HEK293 (cell line): Measurements from ENCODE around the gene RARRES2.

Experiments used
- BCL11A ChIP-seq: fragments of 450-650 bp; formaldehyde crosslinking; IDR thresholded peaks from 2 replicates; pipeline ENCODE4 v1.5.1; 2016; ENCODE audit warnings: low read depth, missing biosample characterization, missing genetic modification characterization
- MYNN ChIP-seq: fragments of 450-650 bp; formaldehyde crosslinking; IDR thresholded peaks from 2 replicates; pipeline ENCODE4 v1.5.1; 2016; ENCODE audit warnings: missing biosample characterization, missing genetic modification characterization, borderline replicate concordance
- YY1 ChIP-seq: fragments of 450-650 bp; formaldehyde crosslinking; IDR thresholded peaks from 2 replicates; pipeline ENCODE4 v1.5.1; 2018; ENCODE audit warnings: missing biosample characterization, missing genetic modification characterization
- ZNF175 ChIP-seq: fragments of 450-650 bp; formaldehyde crosslinking; IDR thresholded peaks from 2 replicates; pipeline ENCODE4 v1.5.1; 2016; ENCODE audit warnings: missing biosample characterization, missing genetic modification characterization
- ZNF624 ChIP-seq: fragments of 450-650 bp; formaldehyde crosslinking; IDR thresholded peaks from 2 replicates; pipeline ENCODE4 v1.5.1; 2017; ENCODE audit warnings: missing biosample characterization, missing genetic modification characterization
- TF ChIP-seq, protein P1 (sequence below): fragments of 450-650 bp; formaldehyde crosslinking; IDR thresholded peaks from 2 replicates; pipeline ENCODE4 v1.5.1; 2016; ENCODE audit warnings: missing biosample characterization, missing genetic modification characterization

DNA sequence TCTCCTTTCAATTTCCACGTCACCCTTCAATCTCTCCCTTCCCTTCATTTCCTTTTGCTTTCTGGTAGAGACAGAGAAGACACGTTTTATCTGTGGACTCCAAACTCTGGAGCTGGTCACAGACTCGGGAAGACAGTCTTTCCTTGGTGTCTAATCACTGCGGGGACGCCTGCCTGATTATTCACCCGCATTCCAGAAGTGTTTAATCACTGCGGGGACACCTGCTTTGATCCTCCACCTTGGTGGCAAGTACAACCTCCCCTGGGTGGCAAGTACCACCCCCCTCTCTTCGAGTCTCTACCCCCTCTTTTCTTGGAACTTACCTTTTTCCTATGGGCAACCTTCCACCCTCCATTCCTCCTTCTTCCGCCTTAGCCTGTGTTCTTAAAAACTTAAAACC lies 33.5 kb downstream of the RARRES2 start:
- no peak for TF ChIP-seq ZNF175 (tag by site-specific recombination)
- TF ChIP-seq BCL11A: no peak
- TF ChIP-seq YY1 (tag by site-specific recombination): no peak
- TF ChIP-seq ZNF624 (tag by site-specific recombination): no peak
- TF ChIP-seq, protein P1, sequence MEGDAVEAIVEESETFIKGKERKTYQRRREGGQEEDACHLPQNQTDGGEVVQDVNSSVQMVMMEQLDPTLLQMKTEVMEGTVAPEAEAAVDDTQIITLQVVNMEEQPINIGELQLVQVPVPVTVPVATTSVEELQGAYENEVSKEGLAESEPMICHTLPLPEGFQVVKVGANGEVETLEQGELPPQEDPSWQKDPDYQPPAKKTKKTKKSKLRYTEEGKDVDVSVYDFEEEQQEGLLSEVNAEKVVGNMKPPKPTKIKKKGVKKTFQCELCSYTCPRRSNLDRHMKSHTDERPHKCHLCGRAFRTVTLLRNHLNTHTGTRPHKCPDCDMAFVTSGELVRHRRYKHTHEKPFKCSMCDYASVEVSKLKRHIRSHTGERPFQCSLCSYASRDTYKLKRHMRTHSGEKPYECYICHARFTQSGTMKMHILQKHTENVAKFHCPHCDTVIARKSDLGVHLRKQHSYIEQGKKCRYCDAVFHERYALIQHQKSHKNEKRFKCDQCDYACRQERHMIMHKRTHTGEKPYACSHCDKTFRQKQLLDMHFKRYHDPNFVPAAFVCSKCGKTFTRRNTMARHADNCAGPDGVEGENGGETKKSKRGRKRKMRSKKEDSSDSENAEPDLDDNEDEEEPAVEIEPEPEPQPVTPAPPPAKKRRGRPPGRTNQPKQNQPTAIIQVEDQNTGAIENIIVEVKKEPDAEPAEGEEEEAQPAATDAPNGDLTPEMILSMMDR (tag by site-specific recombination): no peak
- no peak for TF ChIP-seq MYNN
